HEK293T (cell line): ENCODE measurements around the gene CHCHD3.
"Not testable (repeated sequence)": the region's sequence is repeated elsewhere in the genome, so short reads cannot be mapped to it uniquely, and the experiment has no call there.

ENCODE experiments used
- CTCF ChIA-PET: fragments of 350-600 bp; formaldehyde crosslinking; extraction: SDS; loops from one replicate; lab custom pipeline; 2021; ENCODE audit warnings: antibody characterized with exemption, inconsistent platforms; lab: Yijun Ruan, JAX
- POLR2A ChIA-PET: fragments of 350-600 bp; formaldehyde crosslinking; extraction: SDS; loops from one replicate; lab custom pipeline; 2020; ENCODE audit warnings: antibody characterized with exemption, inconsistent platforms; lab: Yijun Ruan, JAX
- DNase-seq: peaks from one replicate; pipeline ENCODE4 v3.0.0; 2012; ENCODE audit warnings: mixed read lengths; ENCODE audit errors: extremely low spot score
- ARNT ChIP-seq: fragments of 450-650 bp; IDR thresholded peaks from 2 replicates; pipeline ENCODE4 v1.6.1; 2017; ENCODE audit warnings: mild to moderate bottlenecking
- BHLHE40 ChIP-seq: fragments of 450-650 bp; IDR thresholded peaks from 2 replicates; pipeline ENCODE4 v1.6.1; 2016; ENCODE audit warnings: mild to moderate bottlenecking, moderate library complexity, borderline replicate concordance
- CTBP1 ChIP-seq: fragments of 450-650 bp; IDR thresholded peaks from 2 replicates; pipeline ENCODE4 v1.6.1; 2016; ENCODE audit warnings: borderline replicate concordance
- ELF4 ChIP-seq: fragments of 450-650 bp; IDR thresholded peaks from 2 replicates; pipeline ENCODE4 v1.6.1; 2017; ENCODE audit warnings: antibody characterized with exemption
- FOXA1 ChIP-seq: fragments of 450-650 bp; IDR thresholded peaks from 2 replicates; pipeline ENCODE4 v1.6.1; 2016; ENCODE audit warnings: mild to moderate bottlenecking
- FOXK2 ChIP-seq: fragments of 450-650 bp; IDR thresholded peaks from 2 replicates; pipeline ENCODE4 v1.6.1; 2016; ENCODE audit warnings: mild to moderate bottlenecking
- FOXM1 ChIP-seq: fragments of 450-650 bp; IDR thresholded peaks from 2 replicates; pipeline ENCODE4 v1.6.1; 2017; ENCODE audit warnings: mild to moderate bottlenecking, borderline replicate concordance
- HDGF ChIP-seq: fragments of 450-650 bp; IDR thresholded peaks from 2 replicates; pipeline ENCODE4 v1.6.1; 2017; ENCODE audit warnings: antibody characterized with exemption, borderline replicate concordance
- L3MBTL2 ChIP-seq: fragments of 450-650 bp; conservative IDR thresholded peaks from 2 replicates; pipeline ENCODE4 v1.6.1; 2016; ENCODE audit warnings: mild to moderate bottlenecking
- LEF1 ChIP-seq: fragments of 450-650 bp; IDR thresholded peaks from 2 replicates; pipeline ENCODE4 v1.6.1; 2017; ENCODE audit warnings: mild to moderate bottlenecking, borderline replicate concordance
- NFRKB ChIP-seq: fragments of 450-650 bp; IDR thresholded peaks from 2 replicates; pipeline ENCODE4 v1.6.1; 2016; ENCODE audit warnings: mild to moderate bottlenecking, moderate library complexity
- PKNOX1 ChIP-seq: fragments of 450-650 bp; IDR thresholded peaks from 2 replicates; pipeline ENCODE4 v1.6.1; 2016
- SP1 ChIP-seq: fragments of 450-650 bp; IDR thresholded peaks from 2 replicates; pipeline ENCODE4 v1.6.1; 2017
- SUZ12 ChIP-seq: fragments of 450-650 bp; IDR thresholded peaks from 2 replicates; pipeline ENCODE4 v1.6.1; 2016; ENCODE audit warnings: mild to moderate bottlenecking
- TARDBP ChIP-seq: fragments of 450-650 bp; IDR thresholded peaks from 2 replicates; pipeline ENCODE4 v1.6.1; 2016
- ZNF384 ChIP-seq: fragments of 450-650 bp; IDR thresholded peaks from 2 replicates; pipeline ENCODE4 v1.6.1; 2016

The CHCHD3 gene

GRCh38 chr7:133036289-133036688 lies 45.6 kb downstream of the CHCHD3 start:
- CTCF ChIA-PET = no interaction called here
- POLR2A ChIA-PET = no interaction called here
- TF ChIP-seq FOXK2 (no peak), LEF1 (no peak), ARNT (no peak), L3MBTL2 (no peak), NFRKB (no peak), SUZ12 (no peak)
- DNase-seq = no peak

- CTCF ChIA-PET, DNase-seq, POLR2A ChIA-PET: not testable (repeated sequence)
Observed at GRCh38 chr7:133035240-133035639, 46.6 kb downstream of the CHCHD3 start.

GRCh38 chr7:133030346-133030745 lies 51.5 kb downstream of the CHCHD3 start:
- ChIA-PET POLR2A (no interaction called here), CTCF (no interaction called here)
- TF ChIP-seq ZNF384 (no peak), PKNOX1 (no peak), L3MBTL2 (no peak), FOXM1 (no peak), ARNT (no peak), HDGF (no peak), TARDBP (no peak), BHLHE40 (no peak), FOXK2 (no peak), CTBP1 (no peak), ELF4 (no peak), SUZ12 (no peak), FOXA1 (no peak), NFRKB (no peak), LEF1 (no peak), SP1 (no peak)
- no peak for DNase-seq

GRCh38 chr7:133029463-133029862 lies 52.4 kb downstream of the CHCHD3 start:
- DNase-seq = no peak
- TF ChIP-seq FOXA1 = no peak
- no peak for TF ChIP-seq ELF4
- no peak for TF ChIP-seq FOXK2
- TF ChIP-seq PKNOX1 = no peak
- TF ChIP-seq CTBP1 = no peak
- no peak for TF ChIP-seq HDGF
- TF ChIP-seq SUZ12 = no peak
- ChIA-PET POLR2A (no interaction called here), CTCF (interaction anchor here (0.6 kb wide), 1 partner anchor 624 kb away, joined by 4 read pairs; no protein-coding TSS in a partner anchor)

GRCh38 chr7:133027397-133027796 lies 54.5 kb downstream of the CHCHD3 start:
- TF ChIP-seq FOXM1 (no peak), BHLHE40 (no peak), FOXK2 (no peak), PKNOX1 (no peak), ELF4 (no peak), ARNT (no peak), ZNF384 (no peak), TARDBP (no peak), CTBP1 (no peak), L3MBTL2 (no peak), NFRKB (no peak), FOXA1 (no peak), SP1 (no peak), LEF1 (no peak), HDGF (no peak), SUZ12 (no peak)
- CTCF ChIA-PET = no interaction called here
- POLR2A ChIA-PET = no interaction called here
- no peak for DNase-seq

- DNase-seq = no peak
- CTCF ChIA-PET = interaction anchor here (0.6 kb wide), 1 partner anchor 372 kb away, joined by 6 read pairs; no protein-coding TSS in a partner anchor
- no peak for TF ChIP-seq CTBP1
- no peak for TF ChIP-seq ELF4
- TF ChIP-seq PKNOX1 = no peak
- TF ChIP-seq ZNF384 = no peak
- TF ChIP-seq ARNT = no peak
- TF ChIP-seq TARDBP = no peak
- no peak for TF ChIP-seq SUZ12
- TF ChIP-seq NFRKB = no peak
- no peak for TF ChIP-seq L3MBTL2
- TF ChIP-seq HDGF = no peak
- TF ChIP-seq FOXM1 = no peak
- POLR2A ChIA-PET = no interaction called here
Observed at GRCh38 chr7:133026210-133026859, 55.6 kb downstream of the CHCHD3 start.
